AG10803 (cell line): ENCODE results near the gene OPN1SW.

Experiments
- DNase-seq: peaks from one replicate; pipeline ENCODE4 v3.0.0; 2010; ENCODE audit warnings: low read depth
- H3K4me3 ChIP-seq: 2 replicates; pipeline ENCODE4 v1.5.1; 2011; ENCODE audit warnings: mild to moderate bottlenecking, low read length, control low read depth
- CTCF ChIP-seq: conservative IDR thresholded peaks from 2 replicates; pipeline ENCODE4 v1.5.1; 2011; ENCODE audit warnings: mild to moderate bottlenecking, low read length, control low read depth, inconsistent platforms

Gene OPN1SW

GRCh38 chr7:128811631-128812430 lies 36.2 kb upstream of the OPN1SW start:
- H3K4me3 ChIP-seq, result no peak overlapping the region
- no peak for TF ChIP-seq CTCF
- no peak for DNase-seq

GRCh38 chr7:128810997-128811396 lies 35.4 kb upstream of the OPN1SW start:
- no peak for DNase-seq
- H3K4me3 ChIP-seq, result no peak overlapping the region
- TF ChIP-seq CTCF, result no peak

GRCh38 chr7:128810473-128810872 lies 34.9 kb upstream of the OPN1SW start:
- H3K4me3 ChIP-seq, result no peak overlapping the region
- DNase-seq, result no peak
- no peak for TF ChIP-seq CTCF

GRCh38 chr7:128809363-128809762 lies 33.8 kb upstream of the OPN1SW start:
- DNase-seq, result no peak
- no peak for TF ChIP-seq CTCF
- no peak overlapping the region for H3K4me3 ChIP-seq

- no peak for DNase-seq
- TF ChIP-seq CTCF, result no peak
- H3K4me3 ChIP-seq, result no peak overlapping the region
These were observed 31.6 kb upstream of the OPN1SW start for GRCh38 chr7:128807191-128807590.

- no peak for DNase-seq
- no peak for TF ChIP-seq CTCF
- no peak overlapping the region for H3K4me3 ChIP-seq
These were observed 29.6 kb upstream of the OPN1SW start for GRCh38 chr7:128805225-128805624.

DNA sequence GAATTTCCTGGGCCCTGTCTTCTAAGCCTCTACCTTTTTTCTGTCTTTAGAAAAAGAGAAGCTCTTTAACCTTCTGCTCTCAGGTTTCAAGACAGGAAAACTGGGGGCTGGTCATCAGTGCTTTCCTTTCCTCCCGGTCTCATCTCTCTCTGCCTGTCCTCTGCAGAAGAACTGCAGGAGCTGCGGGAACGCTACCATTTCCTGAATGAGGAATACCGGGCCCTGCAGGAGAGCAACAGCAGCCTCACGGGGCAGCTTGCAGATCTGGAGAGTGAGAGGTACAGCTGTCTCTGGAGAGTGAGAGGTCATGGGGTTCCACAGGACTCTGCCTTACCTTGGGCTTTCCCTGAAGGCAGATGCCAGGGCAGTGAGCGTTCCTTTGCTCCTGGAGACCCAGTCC lies 28.9 kb upstream of the OPN1SW start:
- no peak for DNase-seq
- TF ChIP-seq CTCF, result no peak

More for the DNA sequence above, 28.9 kb upstream of the OPN1SW start:
- H3K4me3 ChIP-seq, result no peak overlapping the region
